Measurements from ENCODE around the gene TTC34. TPM values are rescaled to one million over a fixed set of nuclear protein-coding genes. Genes with fewer than 3 reads are reported as not detected.

TTC34 gene
- total RNA-seq, 1 donor from 2014 or later: 0.09 TPM

GRCh38 chr1:2602866-2603520 is 198.5 kb downstream of the TTC34 start:
- H3K27ac ChIP-seq: no peak overlapping the region
- no peak for DNase-seq (ENCODE audit: low spot score)
- H3K9me3 ChIP-seq (ENCODE audit: low read depth): no peaks in the 10 kb centered on the region

GRCh38 chr1:2602311-2602835 is 199.1 kb downstream of the TTC34 start:
- no peak overlapping the region for H3K4me2 ChIP-seq

More at GRCh38 chr1:2602866-2603520, 198.5 kb downstream of the TTC34 start:
- H3K4me3 ChIP-seq: no peak overlapping the region
- H3K4me3 Mint-ChIP-seq: no peak overlapping the region
- no peaks in the 10 kb centered on the region for H4K20me1 ChIP-seq (ENCODE audit: low read depth)
- H3K36me3 Mint-ChIP-seq: no peaks in the 10 kb centered on the region
- H3K4me2 ChIP-seq: no peak overlapping the region
- H3K36me3 ChIP-seq: no peaks in the 10 kb centered on the region
- H3K9ac ChIP-seq: no peak overlapping the region
- H3K27ac Mint-ChIP-seq: peak overlapping the region; percentile 89
- no peak overlapping the region for H2AFZ ChIP-seq (replicated peaks)
- H3K9me3 Mint-ChIP-seq: peaks cover 3% of the 10 kb centered on the region
- no peaks in the 10 kb centered on the region for H3K79me2 ChIP-seq (ENCODE audit: low read depth)
- H3K4me1 Mint-ChIP-seq: peaks cover 12% of the 10 kb centered on the region
- H3K27me3 ChIP-seq: peaks cover 18% of the 10 kb centered on the region
- H3F3A ChIP-seq (ENCODE audit: low read depth): peaks cover 1% of the 10 kb centered on the region
- H3K4me1 ChIP-seq: no peaks in the 10 kb centered on the region
- peaks cover 5% of the 10 kb centered on the region for H3K27me3 Mint-ChIP-seq (ENCODE audit: insufficient read depth, low read depth)
- TF ChIP-seq EZH2 (IDR thresholded peaks at IDR 0.05) (no peak), EZH2phosphoT487 (IDR thresholded peaks at IDR 0.05) (no peak), CTCF (IDR thresholded peaks at IDR 0.05) (no peak)

GRCh38 chr1:2601721-2602303 is 199.7 kb downstream of the TTC34 start:
- no peaks in the 10 kb centered on the region for H3K36me3 ChIP-seq
- DNase-seq (ENCODE audit: low spot score): no peak
- no peaks in the 10 kb centered on the region for H3F3A ChIP-seq (ENCODE audit: low read depth)
- Mint-ChIP-seq H3K4me3 (no peak overlapping the region), H3K27me3 (ENCODE audit: insufficient read depth, low read depth) (peaks cover 5% of the 10 kb centered on the region), H3K36me3 (no peaks in the 10 kb centered on the region), H3K27ac (peak overlapping the region; percentile 38), H3K9me3 (peaks cover 3% of the 10 kb centered on the region), H3K4me1 (peaks cover 12% of the 10 kb centered on the region)
- H4K20me1 ChIP-seq (ENCODE audit: low read depth): no peaks in the 10 kb centered on the region
- peaks cover 18% of the 10 kb centered on the region for H3K27me3 ChIP-seq
- no peaks in the 10 kb centered on the region for H3K79me2 ChIP-seq (ENCODE audit: low read depth)
- no peak for TF ChIP-seq CTCF (IDR thresholded peaks at IDR 0.05)
- TF ChIP-seq EZH2 (IDR thresholded peaks at IDR 0.05): no peak
- no peak for TF ChIP-seq EZH2phosphoT487 (IDR thresholded peaks at IDR 0.05)
- H3K9ac ChIP-seq: no peak overlapping the region
- H3K4me2 ChIP-seq: no peak overlapping the region
- no peak overlapping the region for H2AFZ ChIP-seq (replicated peaks)
- no peak overlapping the region for H3K4me3 ChIP-seq
- no peak overlapping the region for H3K27ac ChIP-seq
- no peaks in the 10 kb centered on the region for H3K4me1 ChIP-seq
- no peaks in the 10 kb centered on the region for H3K9me3 ChIP-seq (ENCODE audit: low read depth)

More at GRCh38 chr1:2602311-2602835, 199.1 kb downstream of the TTC34 start:
- peaks cover 5% of the 10 kb centered on the region for H3K27me3 Mint-ChIP-seq (ENCODE audit: insufficient read depth, low read depth)
- H3K36me3 ChIP-seq: no peaks in the 10 kb centered on the region
- no peak overlapping the region for H3K27ac ChIP-seq
- H3K9me3 ChIP-seq (ENCODE audit: low read depth): no peaks in the 10 kb centered on the region
- no peaks in the 10 kb centered on the region for H3F3A ChIP-seq (ENCODE audit: low read depth)
- no peak overlapping the region for H3K4me3 ChIP-seq
- H3K27ac Mint-ChIP-seq: peak overlapping the region; percentile 89
- H2AFZ ChIP-seq (replicated peaks): no peak overlapping the region
- peaks cover 11% of the 10 kb centered on the region for H3K4me1 Mint-ChIP-seq
- no peaks in the 10 kb centered on the region for H3K4me1 ChIP-seq
- peaks cover 3% of the 10 kb centered on the region for H3K9me3 Mint-ChIP-seq
- no peak overlapping the region for H3K9ac ChIP-seq
- no peaks in the 10 kb centered on the region for H3K79me2 ChIP-seq (ENCODE audit: low read depth)
- no peak for DNase-seq (ENCODE audit: low spot score)
- peaks cover 18% of the 10 kb centered on the region for H3K27me3 ChIP-seq
- H4K20me1 ChIP-seq (ENCODE audit: low read depth): no peaks in the 10 kb centered on the region
- H3K4me3 Mint-ChIP-seq: no peak overlapping the region
- H3K36me3 Mint-ChIP-seq: no peaks in the 10 kb centered on the region
- no peak for TF ChIP-seq EZH2 (IDR thresholded peaks at IDR 0.05)
- TF ChIP-seq CTCF (IDR thresholded peaks at IDR 0.05): no peak
- no peak for TF ChIP-seq EZH2phosphoT487 (IDR thresholded peaks at IDR 0.05)

Data from neural progenitor cell (in vitro differentiated cells).